K562 (cell line): ENCODE measurements around the gene SHC1.

ENCODE experiments used
- EP300 ChIP-seq: IDR thresholded peaks from 2 replicates; pipeline ENCODE4 v1.6.1; 2012; ENCODE audit warnings: low read length, improper control_type of control experiment
- ESRRA ChIP-seq: fragments of 450-650 bp; IDR thresholded peaks from 2 replicates; pipeline ENCODE4 v1.6.1; 2014; ENCODE audit warnings: low read depth, mild to moderate bottlenecking, moderate library complexity, borderline replicate concordance
- EZH2 ChIP-seq: IDR thresholded peaks from 2 replicates; pipeline ENCODE4 v1.6.1; 2012; ENCODE audit warnings: low read depth, mild to moderate bottlenecking, inconsistent platforms, low read length, borderline replicate concordance
- GTF2A2 ChIP-seq: IDR thresholded peaks from 2 replicates; pipeline ENCODE4 v1.6.1; 2016; ENCODE audit warnings: mild to moderate bottlenecking, missing genetic modification characterization, missing compliant biosample characterization
- POLR2AphosphoS5 ChIP-seq: IDR thresholded peaks from 2 replicates; pipeline ENCODE4 v1.6.1; 2011; ENCODE audit warnings: mild to moderate bottlenecking, low read depth, low read length, moderate library complexity; ENCODE audit not compliant: control insufficient read depth, insufficient read depth
- TBL1XR1 ChIP-seq, 2 experiments: IDR thresholded peaks; 2 replicates each; pipeline ENCODE4 v1.6.1; 2012; ENCODE audit warnings: improper control_type of control experiment in 2 of 2, low read length in 2 of 2, mild to moderate bottlenecking in 1 of 2
- ZNF175 ChIP-seq: fragments of 200-800 bp; sonication (Bioruptor generic); IDR thresholded peaks from 2 replicates; pipeline ENCODE4 v1.6.1; 2016; ENCODE audit warnings: low read depth, mild to moderate bottlenecking, missing genetic modification characterization, missing compliant biosample characterization
- TF ChIP-seq, protein P1 (sequence below): sonication (generic); formaldehyde crosslinking; IDR thresholded peaks from 2 replicates; pipeline ENCODE4 v1.9.0; 2022; ENCODE audit warnings: mild to moderate bottlenecking, missing genetic modification reagents
- TF ChIP-seq, protein P2 (sequence below): fragments of 450-650 bp; IDR thresholded peaks from 2 replicates; pipeline ENCODE4 v1.6.1; 2017; ENCODE audit warnings: antibody characterized with exemption, mild to moderate bottlenecking

DNA sequence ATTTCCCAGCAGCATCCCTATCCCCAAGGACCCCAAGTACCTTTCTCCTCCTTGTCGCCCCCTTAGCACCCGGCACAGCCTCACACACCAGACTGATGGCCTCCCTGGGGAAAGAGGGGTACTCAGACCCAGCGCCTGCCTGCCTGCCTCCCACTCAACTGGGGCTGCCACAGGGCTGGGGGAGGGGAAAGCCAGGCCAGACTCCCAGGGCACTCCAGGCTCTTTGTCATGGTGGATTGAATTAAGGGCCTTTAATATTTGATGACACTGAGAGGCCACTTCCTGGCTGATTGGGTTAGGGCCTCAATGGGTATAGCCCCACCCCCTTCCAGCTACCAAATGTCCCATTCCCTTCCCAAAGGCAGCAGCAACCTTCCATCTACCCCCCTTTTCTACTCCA, 1.8 kb downstream of the SHC1 start:
- TF ChIP-seq TBL1XR1 (IDR thresholded peaks at IDR 0.05; ENCODE audit: low read length in 2 of 2) (no peak), EZH2 (no peak), EP300 (no peak), ESRRA (no peak), GTF2A2 (tag) (no peak), ZNF175 (CRISPR knock-in tag) (no peak), POLR2AphosphoS5 (no peak)
- TF ChIP-seq, protein P1, sequence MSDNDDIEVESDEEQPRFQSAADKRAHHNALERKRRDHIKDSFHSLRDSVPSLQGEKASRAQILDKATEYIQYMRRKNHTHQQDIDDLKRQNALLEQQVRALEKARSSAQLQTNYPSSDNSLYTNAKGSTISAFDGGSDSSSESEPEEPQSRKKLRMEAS (CRISPR knock-in tag), result no peak
- TF ChIP-seq, protein P2, sequence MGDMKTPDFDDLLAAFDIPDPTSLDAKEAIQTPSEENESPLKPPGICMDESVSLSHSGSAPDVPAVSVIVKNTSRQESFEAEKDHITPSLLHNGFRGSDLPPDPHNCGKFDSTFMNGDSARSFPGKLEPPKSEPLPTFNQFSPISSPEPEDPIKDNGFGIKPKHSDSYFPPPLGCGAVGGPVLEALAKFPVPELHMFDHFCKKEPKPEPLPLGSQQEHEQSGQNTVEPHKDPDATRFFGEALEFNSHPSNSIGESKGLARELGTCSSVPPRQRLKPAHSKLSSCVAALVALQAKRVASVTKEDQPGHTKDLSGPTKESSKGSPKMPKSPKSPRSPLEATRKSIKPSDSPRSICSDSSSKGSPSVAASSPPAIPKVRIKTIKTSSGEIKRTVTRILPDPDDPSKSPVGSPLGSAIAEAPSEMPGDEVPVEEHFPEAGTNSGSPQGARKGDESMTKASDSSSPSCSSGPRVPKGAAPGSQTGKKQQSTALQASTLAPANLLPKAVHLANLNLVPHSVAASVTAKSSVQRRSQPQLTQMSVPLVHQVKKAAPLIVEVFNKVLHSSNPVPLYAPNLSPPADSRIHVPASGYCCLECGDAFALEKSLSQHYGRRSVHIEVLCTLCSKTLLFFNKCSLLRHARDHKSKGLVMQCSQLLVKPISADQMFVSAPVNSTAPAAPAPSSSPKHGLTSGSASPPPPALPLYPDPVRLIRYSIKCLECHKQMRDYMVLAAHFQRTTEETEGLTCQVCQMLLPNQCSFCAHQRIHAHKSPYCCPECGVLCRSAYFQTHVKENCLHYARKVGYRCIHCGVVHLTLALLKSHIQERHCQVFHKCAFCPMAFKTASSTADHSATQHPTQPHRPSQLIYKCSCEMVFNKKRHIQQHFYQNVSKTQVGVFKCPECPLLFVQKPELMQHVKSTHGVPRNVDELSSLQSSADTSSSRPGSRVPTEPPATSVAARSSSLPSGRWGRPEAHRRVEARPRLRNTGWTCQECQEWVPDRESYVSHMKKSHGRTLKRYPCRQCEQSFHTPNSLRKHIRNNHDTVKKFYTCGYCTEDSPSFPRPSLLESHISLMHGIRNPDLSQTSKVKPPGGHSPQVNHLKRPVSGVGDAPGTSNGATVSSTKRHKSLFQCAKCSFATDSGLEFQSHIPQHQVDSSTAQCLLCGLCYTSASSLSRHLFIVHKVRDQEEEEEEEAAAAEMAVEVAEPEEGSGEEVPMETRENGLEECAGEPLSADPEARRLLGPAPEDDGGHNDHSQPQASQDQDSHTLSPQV, result no peak
